Mucosa of descending colon (tissue), 3 donors: ENCODE results near the gene PER1. TPM values are rescaled to one million over a fixed set of nuclear protein-coding genes. Genes with fewer than 3 reads are reported as not detected.

Experiments used
- ATAC-seq: fragments of 200-7000 bp; cut with Tn5 transposase; one replicate; pipeline ENCODE4 v1.9.1; 2020; ENCODE audit warnings: mild to moderate bottlenecking, moderate library complexity
- DNase-seq, 3 donors: peaks; one replicate each; pipeline ENCODE4 v3.0.0-alpha.2; 2020
- H3K36me3 ChIP-seq: fragments of 200-600 bp; one replicate; pipeline ENCODE4 v1.8.0; 2021; ENCODE audit warnings: low read depth, mild to moderate bottlenecking
- H3K4me1 ChIP-seq: fragments of 200-600 bp; one replicate; pipeline ENCODE4 v1.8.0; 2021; ENCODE audit warnings: low read depth, mild to moderate bottlenecking
- H3K4me3 ChIP-seq: fragments of 200-600 bp; one replicate; pipeline ENCODE4 v1.8.0; 2021; ENCODE audit warnings: mild to moderate bottlenecking
- H3K9me3 ChIP-seq: fragments of 200-600 bp; one replicate; pipeline ENCODE4 v1.8.0; 2021; ENCODE audit warnings: mild to moderate bottlenecking
- intact Hi-C, 2 donors: fragments of 100-400 bp; cut with DNase I in 1 of 2; cut with micrococcal nuclease in 1 of 2; formaldehyde crosslinking; loops; one replicate each; pipeline versions ENCODE4 v1.11.0 to v1.11.1; 2022; cut with DNase I, micrococcal nuclease
- total RNA-seq, 3 donors: library from RNA; stranded (reverse); fragmentation: NEBNext Ultra II Directional in 2 of 3; extraction: Animal tissue kit (Norgen Biotek cat#: 25700) in 2 of 3; gene quantifications; one replicate each; pipeline versions ENCODE4 v1.2.1 to v1.2.4, GENCODE V29; 2021 to 2023
- TF ChIP-seq, protein P1 (sequence below): fragments of 200-600 bp; IDR thresholded peaks from one replicate; pipeline ENCODE4 v1.8.0; 2022; ENCODE audit warnings: antibody characterized with exemption, mild to moderate bottlenecking
- donor health status: DM: no; HTN: no; CAD: no; lungs with moderate emphysema.
- donor health status: DM: no; HTN: no; CAD: no.
- donor health status: DM: no; HTN: yes; CAD: no.

Gene PER1
- total RNA-seq, 3 donors from 2014 or later, result 14.9 to 185 (median 84.0) TPM

DNA sequence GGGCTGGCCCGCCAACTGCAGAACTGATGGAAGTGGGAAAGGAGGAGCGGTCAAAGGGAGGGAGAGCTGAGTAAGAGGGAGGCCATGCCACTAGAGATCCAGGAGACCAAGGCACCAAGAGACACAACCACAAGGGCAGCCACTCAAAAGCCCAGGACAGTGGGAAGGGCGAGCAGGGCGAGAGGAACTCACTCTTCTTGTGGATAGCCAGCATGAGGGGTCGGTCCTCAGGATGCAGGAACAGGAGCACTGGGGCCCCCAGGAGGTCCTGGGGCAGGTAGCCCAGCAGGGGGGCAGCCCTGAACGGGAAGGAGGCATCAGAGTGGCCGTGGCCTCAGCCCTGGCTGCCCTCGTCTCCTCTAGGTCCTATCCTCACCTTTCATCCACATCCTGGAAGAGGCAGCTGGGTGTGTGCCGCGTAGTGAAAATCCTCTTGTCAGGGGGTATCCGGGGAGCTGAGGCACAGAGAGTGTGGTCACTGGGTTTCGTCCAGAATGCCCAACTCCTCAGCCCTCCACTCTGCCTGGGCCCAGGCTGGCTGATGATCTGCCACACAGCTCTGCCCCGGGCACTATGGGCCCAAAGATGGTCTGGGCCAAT is 4.3 kb downstream of the PER1 start:
- H3K4me3 ChIP-seq, result no peak overlapping the region
- TF ChIP-seq, protein P1, sequence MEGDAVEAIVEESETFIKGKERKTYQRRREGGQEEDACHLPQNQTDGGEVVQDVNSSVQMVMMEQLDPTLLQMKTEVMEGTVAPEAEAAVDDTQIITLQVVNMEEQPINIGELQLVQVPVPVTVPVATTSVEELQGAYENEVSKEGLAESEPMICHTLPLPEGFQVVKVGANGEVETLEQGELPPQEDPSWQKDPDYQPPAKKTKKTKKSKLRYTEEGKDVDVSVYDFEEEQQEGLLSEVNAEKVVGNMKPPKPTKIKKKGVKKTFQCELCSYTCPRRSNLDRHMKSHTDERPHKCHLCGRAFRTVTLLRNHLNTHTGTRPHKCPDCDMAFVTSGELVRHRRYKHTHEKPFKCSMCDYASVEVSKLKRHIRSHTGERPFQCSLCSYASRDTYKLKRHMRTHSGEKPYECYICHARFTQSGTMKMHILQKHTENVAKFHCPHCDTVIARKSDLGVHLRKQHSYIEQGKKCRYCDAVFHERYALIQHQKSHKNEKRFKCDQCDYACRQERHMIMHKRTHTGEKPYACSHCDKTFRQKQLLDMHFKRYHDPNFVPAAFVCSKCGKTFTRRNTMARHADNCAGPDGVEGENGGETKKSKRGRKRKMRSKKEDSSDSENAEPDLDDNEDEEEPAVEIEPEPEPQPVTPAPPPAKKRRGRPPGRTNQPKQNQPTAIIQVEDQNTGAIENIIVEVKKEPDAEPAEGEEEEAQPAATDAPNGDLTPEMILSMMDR, result no peak
- H3K9me3 ChIP-seq, result no peaks in the 10 kb centered on the region
- intact Hi-C loops, result no loop called here
- H3K36me3 ChIP-seq, result peaks cover 32% of the 10 kb centered on the region
- ATAC-seq (no peak), DNase-seq (peak in 1 of 3 donors; percentile 40)
- peaks cover 17% of the 10 kb centered on the region for H3K4me1 ChIP-seq

DNA sequence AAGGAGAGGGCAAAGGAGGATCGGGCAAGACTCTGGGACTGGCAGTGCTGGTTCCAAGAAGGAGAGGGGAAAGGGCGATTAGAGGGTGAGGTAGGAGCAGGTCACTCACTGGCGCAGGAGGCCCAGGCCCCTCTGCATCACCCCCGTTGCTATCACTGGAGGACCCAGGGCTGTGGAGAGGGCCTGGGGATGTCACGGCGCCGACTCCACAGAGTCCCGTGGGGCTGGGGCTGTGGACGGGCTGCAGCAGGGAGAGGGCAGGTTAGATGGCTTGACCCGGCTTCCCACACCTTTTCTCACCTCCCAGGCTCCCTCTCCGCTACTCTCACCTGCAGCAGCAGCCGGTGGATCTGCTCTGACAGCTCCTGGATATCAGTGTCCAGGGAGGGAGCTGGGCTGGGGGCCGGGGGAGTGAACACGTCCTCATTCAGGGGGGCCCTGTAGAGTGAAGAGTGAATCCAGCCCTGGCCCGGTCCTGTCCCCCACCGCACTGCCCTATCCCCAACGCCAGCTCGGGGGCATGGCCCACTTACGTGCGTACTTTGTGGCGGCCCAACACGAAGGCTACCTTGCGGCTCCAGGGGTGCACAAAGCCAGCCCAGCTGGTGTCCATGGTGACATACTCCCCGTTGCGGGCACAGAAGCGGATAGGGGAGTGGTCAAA is 4.9 kb downstream of the PER1 start:
- no peak for ATAC-seq
- intact Hi-C loops, result no loop called here
- Histone ChIP-seq H3K4me1 (peaks cover 11% of the 10 kb centered on the region), H3K9me3 (no peaks in the 10 kb centered on the region), H3K4me3 (no peak overlapping the region), H3K36me3 (peaks cover 32% of the 10 kb centered on the region)
- TF ChIP-seq, protein P1, result no peak
- peak in 1 of 3 donors; percentile 59 for DNase-seq

DNA sequence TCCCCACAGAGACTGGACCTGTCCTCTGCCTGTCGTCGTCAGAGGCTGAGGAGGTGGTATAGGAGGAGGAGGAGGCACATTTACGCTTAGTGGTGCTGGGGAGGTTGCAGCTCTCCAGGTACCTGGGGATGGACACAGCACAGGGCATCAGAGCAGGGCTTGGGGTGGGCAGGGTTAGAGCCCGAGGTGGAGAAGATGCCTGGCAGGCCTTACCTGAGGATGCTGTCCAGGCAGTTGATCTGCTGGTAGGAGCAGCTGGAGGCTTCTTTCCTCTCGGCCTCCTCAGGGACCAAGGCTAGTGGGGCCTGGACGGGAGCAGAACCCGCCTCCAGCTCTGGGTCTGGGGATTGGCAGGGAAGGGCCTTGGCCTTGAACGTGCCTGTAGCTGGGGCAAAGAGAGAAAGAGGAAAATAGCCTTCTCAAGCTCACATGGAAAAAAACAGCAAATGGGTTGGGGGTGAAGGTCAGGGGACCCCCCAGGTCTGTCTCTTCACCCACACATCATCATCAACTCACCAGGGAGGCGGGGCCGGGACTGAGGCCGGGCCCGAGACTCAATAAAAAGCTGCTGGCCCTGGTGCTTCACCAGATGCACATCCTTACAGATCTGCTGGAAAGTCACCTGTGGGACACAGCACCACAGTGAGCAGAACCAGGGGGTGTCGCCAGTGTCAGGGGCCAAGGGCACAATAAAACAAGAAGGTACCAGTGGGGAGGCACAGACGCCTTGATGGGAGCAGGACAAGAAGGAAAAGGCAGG is 5.6 kb downstream of the PER1 start:
- H3K4me3 ChIP-seq, result no peak overlapping the region
- DNase-seq (peak in 1 of 3 donors; percentile 39), ATAC-seq (no peak)
- TF ChIP-seq, protein P1, result no peak
- H3K36me3 ChIP-seq, result peaks cover 34% of the 10 kb centered on the region
- peaks cover 10% of the 10 kb centered on the region for H3K4me1 ChIP-seq
- H3K9me3 ChIP-seq, result no peaks in the 10 kb centered on the region
- intact Hi-C loops, result no loop called here

DNA sequence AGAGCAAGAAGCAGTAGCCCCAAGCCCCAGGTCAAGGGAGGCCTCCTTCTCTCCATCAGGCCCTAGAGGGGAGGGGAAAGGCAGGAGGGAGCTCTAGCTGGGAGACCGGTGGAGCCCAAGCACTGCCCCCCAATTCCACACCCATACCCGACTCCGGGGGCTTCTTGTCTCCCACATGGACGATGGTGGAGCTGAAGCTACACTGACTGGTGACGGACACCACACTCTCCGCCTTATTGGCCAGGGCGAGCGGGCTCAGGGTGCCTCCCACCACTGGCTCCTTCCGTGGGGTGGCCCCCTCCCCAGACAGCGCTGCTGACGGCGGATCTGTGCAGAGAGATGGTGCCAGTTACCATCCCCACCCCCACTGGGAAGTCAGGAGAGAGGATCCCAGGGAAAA is 6.4 kb downstream of the PER1 start:
- Histone ChIP-seq H3K9me3 (no peaks in the 10 kb centered on the region), H3K4me1 (peaks cover 8% of the 10 kb centered on the region), H3K36me3 (peaks cover 35% of the 10 kb centered on the region), H3K4me3 (no peak overlapping the region)
- TF ChIP-seq, protein P1, result no peak
- ATAC-seq, result no peak
- DNase-seq, result peak in 1 of 3 donors; percentile 39
- intact Hi-C loops, result no loop called here

DNA sequence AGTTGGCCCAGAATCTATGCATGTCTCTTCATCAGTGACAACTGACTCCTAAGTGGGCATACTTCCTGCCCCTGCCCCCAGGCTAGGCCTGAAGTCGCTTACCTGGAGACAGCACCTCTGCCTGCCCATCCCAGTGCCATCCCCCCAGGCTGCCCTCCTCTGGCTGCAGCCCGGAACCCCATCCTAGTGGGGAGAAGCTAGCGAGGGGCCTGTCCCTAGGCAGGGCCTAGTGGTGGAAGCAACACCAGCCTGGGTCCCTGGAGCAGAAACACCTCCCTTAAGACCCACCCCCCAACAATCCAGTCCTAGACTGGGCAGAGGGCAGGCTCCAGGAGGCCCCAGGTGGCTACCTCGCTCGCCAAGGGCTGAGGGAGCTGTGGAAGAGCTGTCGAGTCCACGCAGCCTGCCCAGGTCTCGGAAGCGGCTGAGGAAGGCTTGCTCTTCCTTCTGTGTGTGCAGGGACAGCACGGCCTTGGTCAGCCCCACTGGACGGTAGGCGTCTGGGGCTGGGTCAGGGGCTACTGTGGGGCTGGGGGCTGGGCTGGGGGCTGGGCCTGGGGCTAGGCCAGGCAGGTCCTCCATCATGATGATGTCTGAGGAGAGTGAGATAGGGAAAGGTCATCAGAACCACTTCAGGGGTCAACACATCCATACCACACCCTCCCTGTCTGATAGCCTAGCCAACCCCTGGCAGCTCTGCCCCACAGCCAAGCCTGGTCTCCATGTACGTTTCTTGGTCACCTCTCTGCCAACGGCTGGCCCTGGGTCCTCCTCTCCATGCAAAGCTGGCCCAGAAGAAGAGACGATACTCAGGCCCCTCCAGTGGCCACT is 7.6 kb downstream of the PER1 start:
- intact Hi-C loops, result no loop called here
- Histone ChIP-seq H3K4me1 (peaks cover 1% of the 10 kb centered on the region), H3K9me3 (no peaks in the 10 kb centered on the region), H3K36me3 (peaks cover 35% of the 10 kb centered on the region), H3K4me3 (no peak overlapping the region)
- DNase-seq, result peak in 1 of 3 donors; percentile 27
- TF ChIP-seq, protein P1, result no peak
- no peak for ATAC-seq
